AG10803 (cell line): ENCODE results near the gene COL6A6.
A peak's percentile ranks its signal among the peaks of the same experiment; 100 is the strongest.

Experiments used
- DNase-seq: peaks from one replicate; pipeline ENCODE4 v3.0.0; 2010; ENCODE audit warnings: low read depth
- H3K4me3 ChIP-seq: 2 replicates; pipeline ENCODE4 v1.5.1; 2011; ENCODE audit warnings: mild to moderate bottlenecking, low read length, control low read depth
- TF ChIP-seq, protein P1 (sequence below): conservative IDR thresholded peaks from 2 replicates; pipeline ENCODE4 v1.5.1; 2011; ENCODE audit warnings: mild to moderate bottlenecking, low read length, control low read depth, inconsistent platforms

COL6A6 gene, protein sequence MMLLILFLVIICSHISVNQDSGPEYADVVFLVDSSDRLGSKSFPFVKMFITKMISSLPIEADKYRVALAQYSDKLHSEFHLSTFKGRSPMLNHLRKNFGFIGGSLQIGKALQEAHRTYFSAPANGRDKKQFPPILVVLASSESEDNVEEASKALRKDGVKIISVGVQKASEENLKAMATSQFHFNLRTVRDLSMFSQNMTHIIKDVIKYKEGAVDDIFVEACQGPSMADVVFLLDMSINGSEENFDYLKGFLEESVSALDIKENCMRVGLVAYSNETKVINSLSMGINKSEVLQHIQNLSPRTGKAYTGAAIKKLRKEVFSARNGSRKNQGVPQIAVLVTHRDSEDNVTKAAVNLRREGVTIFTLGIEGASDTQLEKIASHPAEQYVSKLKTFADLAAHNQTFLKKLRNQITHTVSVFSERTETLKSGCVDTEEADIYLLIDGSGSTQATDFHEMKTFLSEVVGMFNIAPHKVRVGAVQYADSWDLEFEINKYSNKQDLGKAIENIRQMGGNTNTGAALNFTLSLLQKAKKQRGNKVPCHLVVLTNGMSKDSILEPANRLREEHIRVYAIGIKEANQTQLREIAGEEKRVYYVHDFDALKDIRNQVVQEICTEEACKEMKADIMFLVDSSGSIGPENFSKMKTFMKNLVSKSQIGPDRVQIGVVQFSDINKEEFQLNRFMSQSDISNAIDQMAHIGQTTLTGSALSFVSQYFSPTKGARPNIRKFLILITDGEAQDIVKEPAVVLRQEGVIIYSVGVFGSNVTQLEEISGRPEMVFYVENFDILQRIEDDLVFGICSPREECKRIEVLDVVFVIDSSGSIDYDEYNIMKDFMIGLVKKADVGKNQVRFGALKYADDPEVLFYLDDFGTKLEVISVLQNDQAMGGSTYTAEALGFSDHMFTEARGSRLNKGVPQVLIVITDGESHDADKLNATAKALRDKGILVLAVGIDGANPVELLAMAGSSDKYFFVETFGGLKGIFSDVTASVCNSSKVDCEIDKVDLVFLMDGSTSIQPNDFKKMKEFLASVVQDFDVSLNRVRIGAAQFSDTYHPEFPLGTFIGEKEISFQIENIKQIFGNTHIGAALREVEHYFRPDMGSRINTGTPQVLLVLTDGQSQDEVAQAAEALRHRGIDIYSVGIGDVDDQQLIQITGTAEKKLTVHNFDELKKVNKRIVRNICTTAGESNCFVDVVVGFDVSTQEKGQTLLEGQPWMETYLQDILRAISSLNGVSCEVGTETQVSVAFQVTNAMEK (N-terminal part only)

DNA sequence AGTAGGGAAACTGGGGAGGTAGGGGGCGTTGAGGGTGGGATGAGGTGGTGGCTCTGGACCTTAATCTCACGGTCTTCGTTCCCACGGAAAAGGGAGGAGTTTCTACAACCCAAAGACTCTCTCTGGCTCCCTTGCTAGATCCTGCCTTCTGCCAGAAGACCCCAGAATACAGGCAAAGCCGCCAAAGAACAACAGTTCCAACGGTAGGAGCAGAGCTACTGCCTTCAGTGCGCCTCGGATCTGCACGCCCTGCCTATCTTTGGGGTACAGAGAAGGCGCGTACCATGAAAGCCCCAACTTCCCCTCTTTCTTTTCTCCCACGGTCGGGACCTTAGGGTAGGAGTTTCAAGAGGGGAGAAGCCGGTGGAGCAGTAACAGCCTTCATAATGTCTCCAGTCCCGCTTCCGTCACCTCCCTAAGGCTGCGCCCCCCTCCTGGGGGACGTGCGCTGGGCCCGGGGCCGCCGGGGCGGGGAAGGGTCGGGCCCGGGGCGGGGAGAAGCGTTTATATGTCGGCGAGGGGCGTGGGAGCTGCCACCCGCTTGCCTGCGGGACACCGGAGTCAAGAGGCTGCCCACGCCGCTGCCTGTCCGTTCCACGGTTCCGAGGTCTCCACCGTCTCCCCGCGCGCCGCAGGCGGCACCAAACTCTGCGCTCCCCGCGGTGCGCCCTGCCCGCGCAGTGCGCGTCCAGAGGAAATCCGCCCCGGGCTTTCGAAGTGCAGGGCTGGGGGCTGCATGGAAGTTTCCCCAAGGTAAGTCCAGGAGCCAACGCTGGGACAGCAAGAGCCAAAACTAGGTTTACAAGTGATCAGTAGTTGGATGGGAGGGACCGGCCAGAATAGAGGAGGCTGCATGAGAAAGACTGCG lies at the start of gene COL6A6:
COL6A6 (plus strand) TSS at position 533 of the 868 bp plus-strand sequence. CDS start 43,188 bp downstream, outside the sequence.
- TF ChIP-seq, protein P1, sequence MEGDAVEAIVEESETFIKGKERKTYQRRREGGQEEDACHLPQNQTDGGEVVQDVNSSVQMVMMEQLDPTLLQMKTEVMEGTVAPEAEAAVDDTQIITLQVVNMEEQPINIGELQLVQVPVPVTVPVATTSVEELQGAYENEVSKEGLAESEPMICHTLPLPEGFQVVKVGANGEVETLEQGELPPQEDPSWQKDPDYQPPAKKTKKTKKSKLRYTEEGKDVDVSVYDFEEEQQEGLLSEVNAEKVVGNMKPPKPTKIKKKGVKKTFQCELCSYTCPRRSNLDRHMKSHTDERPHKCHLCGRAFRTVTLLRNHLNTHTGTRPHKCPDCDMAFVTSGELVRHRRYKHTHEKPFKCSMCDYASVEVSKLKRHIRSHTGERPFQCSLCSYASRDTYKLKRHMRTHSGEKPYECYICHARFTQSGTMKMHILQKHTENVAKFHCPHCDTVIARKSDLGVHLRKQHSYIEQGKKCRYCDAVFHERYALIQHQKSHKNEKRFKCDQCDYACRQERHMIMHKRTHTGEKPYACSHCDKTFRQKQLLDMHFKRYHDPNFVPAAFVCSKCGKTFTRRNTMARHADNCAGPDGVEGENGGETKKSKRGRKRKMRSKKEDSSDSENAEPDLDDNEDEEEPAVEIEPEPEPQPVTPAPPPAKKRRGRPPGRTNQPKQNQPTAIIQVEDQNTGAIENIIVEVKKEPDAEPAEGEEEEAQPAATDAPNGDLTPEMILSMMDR: no peak
- no peak within 1 kb of the TSS for H3K4me3 ChIP-seq
- peak; percentile 3 for DNase-seq

DNA sequence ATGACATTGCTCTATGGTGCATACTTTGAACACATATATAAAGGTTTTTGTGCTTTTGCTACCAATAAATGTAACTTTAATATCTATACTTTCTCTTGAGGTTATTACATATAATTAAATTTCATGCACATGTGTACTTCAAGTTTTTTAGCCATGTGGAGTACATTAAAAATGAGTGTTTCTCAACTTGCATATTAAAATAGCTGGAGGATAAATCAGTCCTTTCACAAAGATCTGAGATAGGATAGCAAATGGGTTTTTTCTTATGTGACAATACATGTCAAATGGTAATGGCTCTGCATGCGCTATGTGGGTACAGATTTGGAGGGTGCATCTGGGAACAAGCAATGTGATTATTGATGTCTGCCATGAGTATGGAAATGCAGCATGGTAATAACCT lies 48.7 kb upstream of the COL6A6 start:
- TF ChIP-seq, protein P1: no peak
- H3K4me3 ChIP-seq: no peak overlapping the region
- DNase-seq: no peak

DNA sequence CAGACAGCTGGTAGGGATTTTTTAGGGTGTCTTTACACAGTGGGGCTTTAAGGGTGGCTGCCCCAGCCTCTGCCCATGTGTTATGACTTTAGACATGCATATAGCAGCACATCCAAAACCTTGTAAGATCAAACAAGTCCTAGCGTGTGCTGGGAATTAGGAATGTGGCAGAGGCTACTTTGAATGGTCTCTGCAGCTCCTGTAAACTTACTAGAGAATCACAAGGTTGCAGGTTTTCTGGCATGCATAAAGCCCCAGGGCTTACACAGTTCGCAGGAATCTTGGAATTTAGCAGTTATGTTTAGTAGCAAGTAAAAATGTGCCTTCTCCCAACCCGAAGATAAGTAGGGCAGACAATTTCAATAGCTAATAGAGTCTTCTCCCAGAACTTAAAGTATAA lies 46.9 kb upstream of the COL6A6 start:
- TF ChIP-seq, protein P1: no peak
- peak; percentile 3 for DNase-seq
- H3K4me3 ChIP-seq: no peak overlapping the region

DNA sequence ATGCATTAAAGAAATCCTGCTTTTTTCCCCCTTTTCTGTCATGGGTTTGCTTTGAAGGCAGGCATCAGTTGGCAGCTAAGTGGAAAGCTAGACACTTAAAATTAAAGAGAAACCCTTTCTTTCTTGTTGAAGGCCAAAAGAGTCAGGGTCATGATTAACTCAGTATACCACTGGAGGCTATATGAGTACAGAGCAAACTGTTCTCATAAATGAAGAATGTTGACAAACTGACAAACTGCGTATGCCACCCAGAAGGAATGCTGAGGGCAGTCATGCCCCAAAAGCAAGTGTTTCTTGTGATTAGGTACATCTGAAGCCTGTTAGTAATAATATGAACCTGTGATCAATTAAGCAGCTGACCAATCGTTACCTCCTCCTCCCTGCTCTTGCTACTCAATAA lies 43.6 kb upstream of the COL6A6 start:
- no peak for DNase-seq
- TF ChIP-seq, protein P1: no peak

DNA sequence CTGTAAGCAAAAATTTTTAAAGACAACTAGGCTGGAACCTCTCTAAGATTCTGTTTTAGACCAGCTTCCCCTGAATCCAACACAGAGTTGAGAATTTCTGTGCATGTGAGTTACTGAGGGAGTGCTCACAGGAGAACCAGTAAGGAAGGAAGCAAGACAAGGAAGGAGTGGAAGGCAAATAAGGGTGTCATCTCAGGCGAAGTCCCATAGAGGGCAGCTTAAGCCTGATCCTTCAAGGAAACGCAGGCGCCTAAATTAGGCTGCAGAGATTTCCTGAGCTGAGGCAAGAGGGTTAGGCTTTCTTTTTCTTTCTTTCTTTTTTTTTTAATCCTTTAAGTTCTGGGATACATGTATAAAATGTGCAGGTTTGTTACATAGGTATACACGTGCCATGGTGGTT lies 36.2 kb upstream of the COL6A6 start:
- H3K4me3 ChIP-seq: no peak overlapping the region
- TF ChIP-seq, protein P1: peak; percentile 64
- DNase-seq: peak; percentile 56

More for the DNA sequence above, 43.6 kb upstream of the COL6A6 start:
- no peak overlapping the region for H3K4me3 ChIP-seq

DNA sequence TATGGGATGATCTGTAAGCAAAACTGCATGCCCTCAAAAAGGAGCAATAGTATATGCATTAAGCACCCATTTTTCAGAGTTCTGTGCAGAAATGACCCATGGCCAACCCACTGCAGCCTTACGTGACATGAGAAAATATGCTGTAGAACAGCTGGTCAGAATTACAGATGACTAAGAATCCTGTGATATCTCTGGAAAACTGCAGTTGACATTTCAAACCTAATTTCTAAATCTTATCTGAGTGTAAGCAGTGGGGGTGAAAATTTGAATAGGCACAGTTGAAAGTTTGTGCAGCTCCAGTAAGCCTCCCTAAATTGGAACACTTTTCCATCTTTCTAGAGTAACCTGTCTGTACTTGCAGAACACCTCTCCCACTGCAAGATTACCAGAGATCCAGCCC lies 28.7 kb upstream of the COL6A6 start:
- DNase-seq: peak; percentile 12
- TF ChIP-seq, protein P1: no peak
- no peak overlapping the region for H3K4me3 ChIP-seq
